ENCODE data around the gene BIRC3.
"Not testable (repeated sequence)": the region's sequence is repeated elsewhere in the genome, so short reads cannot be mapped to it uniquely, and the experiment has no call there.

The BIRC3 gene

GRCh38 chr11:102325088-102325487 is 7.8 kb downstream of the BIRC3 start:
- DNase-seq (ENCODE audit: low spot score), result no peak

DNA sequence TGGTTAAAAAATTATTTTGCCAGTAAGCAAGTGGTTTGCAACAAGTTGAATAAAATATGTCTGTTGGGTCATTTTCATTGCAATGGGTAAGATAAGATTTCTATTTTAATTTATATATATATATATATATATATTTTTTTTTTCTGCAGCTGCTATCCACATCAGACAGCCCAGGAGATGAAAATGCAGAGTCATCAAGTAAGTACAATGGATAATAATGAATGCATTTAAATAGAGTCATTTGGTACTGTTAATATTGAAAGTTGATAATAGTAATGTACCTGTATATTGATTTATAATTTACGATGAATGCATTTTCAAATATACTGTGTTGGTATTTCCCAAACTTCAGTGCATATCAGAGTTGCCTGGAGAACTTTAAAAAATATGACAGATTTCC is 11.5 kb downstream of the BIRC3 start:
- DNase-seq (ENCODE audit: low spot score), result no peak

GRCh38 chr11:102330231-102330630 is 12.9 kb downstream of the BIRC3 start:
- no peak for DNase-seq (ENCODE audit: low spot score)

GRCh38 chr11:102331341-102331740 is 14.1 kb downstream of the BIRC3 start:
- no peak for DNase-seq (ENCODE audit: low spot score)

DNA sequence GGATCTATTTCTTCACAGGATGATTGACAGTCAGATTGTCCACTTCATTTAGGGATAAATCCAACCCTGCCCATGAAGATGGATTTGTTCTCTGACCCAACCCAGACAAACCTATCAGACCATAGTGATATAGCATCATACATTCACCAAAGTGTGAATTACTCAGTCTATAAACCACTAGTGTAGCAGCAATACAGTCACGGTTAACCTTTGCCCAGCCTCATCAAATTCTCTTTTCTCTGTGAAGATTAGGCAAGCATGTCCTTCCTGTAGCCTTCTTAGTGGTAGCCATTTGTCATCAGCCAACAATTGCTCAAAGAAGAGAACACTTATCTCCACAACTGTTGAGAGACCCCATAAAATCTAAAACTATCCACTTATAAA is 15.3 kb downstream of the BIRC3 start:
- no peak for DNase-seq (ENCODE audit: low spot score)

GRCh38 chr11:102338479-102339010 is 21.3 kb downstream of the BIRC3 start:
- no peak for DNase-seq (ENCODE audit: low spot score)

DNA sequence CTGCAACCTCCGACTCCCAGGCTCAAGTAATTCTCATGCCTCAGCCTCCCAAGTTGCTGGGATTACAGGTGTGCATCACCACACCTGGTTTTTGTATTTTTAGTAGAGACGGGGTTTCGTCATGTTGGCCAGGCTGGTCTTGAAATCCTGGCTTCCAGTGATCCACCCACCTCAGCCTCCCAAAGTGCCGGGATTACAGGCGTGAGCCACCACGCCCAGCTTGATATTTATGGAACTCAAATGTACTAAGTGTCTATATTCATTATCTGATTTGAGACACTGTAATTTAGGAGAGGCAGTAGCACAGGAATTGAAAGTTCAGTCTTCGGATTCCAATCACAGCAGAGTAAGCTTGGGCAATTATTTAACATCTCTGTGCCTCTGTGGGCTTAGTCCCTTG is 24.0 kb downstream of the BIRC3 start:
- DNase-seq (ENCODE audit: low spot score), result not testable (repeated sequence)

- peak; percentile 91 for DNase-seq (ENCODE audit: low spot score)
These were observed 24.6 kb downstream of the BIRC3 start for GRCh38 chr11:102341844-102342318.

DNA sequence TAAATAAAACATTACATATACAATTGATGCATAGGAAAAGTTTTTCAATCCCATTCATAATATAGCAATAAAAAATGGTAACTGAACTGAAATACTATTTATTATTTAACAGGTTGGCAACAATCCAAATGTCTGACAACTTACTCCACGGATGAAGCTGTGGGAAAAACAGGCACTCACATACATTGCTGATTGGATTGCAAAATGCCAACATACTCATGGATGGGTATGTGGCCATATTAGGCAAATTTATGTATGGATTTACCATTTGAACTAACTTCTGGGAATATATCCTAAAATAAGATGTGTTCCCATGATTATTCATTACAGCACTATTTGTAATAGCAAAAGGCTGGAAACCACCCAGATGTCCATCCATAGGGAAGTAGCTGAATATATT is 26.5 kb downstream of the BIRC3 start:
- DNase-seq (ENCODE audit: low spot score), result peak; percentile 36

DNA sequence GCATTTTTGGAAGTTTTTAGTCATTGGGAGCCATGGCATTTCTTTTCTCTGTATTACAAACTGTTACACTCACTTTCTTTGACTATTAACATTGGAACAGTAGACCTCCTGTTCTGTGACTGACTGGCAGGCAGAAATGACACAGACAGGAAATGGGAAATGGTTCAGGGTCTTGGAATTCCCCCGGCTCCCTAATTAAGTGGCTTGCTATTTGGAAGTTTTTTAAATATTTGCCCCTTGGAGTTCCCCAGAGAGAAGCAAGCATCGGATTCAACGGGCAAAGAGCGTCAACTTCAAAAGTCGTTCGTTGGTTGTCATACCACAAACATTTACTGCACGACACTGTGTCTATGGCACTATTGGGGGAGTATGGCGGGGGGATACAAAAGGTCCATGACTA is 28.6 kb downstream of the BIRC3 start:
- DNase-seq (ENCODE audit: low spot score), result peak; percentile 17

DNA sequence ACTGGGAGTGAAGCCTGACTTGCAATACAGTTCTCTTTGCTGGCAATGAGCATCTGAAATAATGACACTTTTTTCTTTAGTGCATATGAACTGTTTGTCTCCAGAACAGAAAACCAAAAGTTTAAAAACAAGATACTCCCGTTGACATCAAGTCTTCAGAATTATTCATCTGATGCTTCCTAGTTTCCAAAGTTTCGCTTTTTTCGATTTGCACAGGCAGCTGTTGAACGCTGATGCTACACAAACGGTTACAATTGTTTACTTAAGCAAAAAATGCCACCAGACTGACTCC is 29.1 kb downstream of the BIRC3 start:
- no peak for DNase-seq (ENCODE audit: low spot score)

GRCh38 chr11:102346748-102347461 is 29.6 kb downstream of the BIRC3 start, which contains the start of gene BIRC2:
Gene BIRC2 (plus strand): TSS chr11:102347214. CDS start chr11:102349855, 2,641 bp downstream.
- peak; percentile 94 for DNase-seq (ENCODE audit: low spot score)

- peak; percentile 50 for DNase-seq (ENCODE audit: low spot score)
These were observed 30.4 kb downstream of the BIRC3 start for GRCh38 chr11:102347462-102348370.

DNA sequence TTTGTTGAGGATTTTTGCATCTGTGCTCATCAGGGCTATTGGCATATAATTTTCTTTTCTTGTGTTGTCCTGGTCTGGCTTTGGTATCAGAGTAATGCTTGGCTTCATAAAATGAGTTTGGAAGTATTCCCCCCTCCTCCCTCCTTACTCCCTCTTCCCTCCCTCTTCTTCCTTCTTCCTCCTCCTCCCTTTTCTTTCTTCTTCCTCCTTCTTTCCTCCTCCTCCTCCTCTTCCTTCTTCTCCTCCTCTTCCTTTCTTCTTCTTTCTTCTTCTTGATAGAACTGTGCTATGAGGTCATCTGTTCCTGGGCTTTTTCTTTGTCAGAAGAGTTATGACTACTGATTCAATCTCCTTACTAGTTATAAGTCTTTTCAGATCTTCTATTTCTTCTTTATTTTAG is 39.8 kb downstream of the BIRC3 start:
- DNase-seq (ENCODE audit: low spot score), result no peak

- no peak for DNase-seq (ENCODE audit: low spot score)
These were observed 42.1 kb downstream of the BIRC3 start for GRCh38 chr11:102359372-102359771.

- no peak for DNase-seq (ENCODE audit: low spot score)
These were observed 43.4 kb downstream of the BIRC3 start for GRCh38 chr11:102360681-102361080.

DNA sequence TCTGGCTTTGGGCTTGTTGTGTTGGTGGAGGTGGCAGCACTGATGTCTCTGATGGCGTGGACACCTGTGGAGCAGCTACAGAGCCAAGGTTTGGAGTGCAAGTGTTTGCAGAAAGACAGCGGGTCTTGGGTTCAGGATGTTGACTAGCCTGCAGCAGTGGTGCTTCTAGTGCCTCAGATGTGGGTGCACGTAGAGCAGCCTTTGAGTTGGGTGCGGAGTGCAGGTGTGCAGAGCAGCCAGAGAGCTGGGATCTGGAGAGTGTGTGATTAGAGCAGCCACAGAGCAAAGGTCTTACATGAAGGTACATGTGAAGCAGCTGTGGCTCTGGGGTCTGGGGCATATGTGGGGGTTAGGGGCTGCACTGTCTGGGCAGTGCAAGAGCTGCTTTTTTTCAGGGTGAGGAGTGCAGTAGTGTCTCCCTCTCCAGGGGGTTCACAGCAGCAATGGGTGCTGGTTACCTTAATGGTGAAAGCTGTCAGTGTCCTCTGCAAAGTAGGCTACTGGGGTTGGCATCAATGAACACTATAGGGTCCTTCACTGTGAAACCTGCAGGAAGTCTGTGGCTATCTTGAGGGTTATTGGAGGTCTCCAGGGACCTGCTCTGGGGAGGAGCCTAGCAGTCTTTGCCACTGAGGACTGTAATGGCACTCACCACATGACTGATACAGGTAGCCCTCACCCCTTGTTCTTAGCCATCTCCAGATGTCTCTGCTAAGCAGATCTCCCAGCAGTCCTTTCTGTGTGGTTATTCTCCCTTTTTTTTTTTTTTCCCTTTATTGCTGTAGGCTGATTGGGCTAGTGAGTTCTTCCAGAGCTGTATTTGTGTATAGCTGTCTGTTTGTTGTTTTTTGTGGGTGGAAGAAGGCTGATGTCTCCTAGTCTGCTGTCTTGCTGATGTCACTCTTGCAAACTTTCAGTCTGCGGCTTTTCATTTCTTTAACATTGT is 44.1 kb downstream of the BIRC3 start:
- DNase-seq (ENCODE audit: low spot score), result no peak

GRCh38 chr11:102364991-102365390 is 47.7 kb downstream of the BIRC3 start:
- no peak for DNase-seq (ENCODE audit: low spot score)

- peak; percentile 11 for DNase-seq (ENCODE audit: low spot score)
These were observed 50.1 kb downstream of the BIRC3 start for GRCh38 chr11:102367364-102367763.

- DNase-seq (ENCODE audit: low spot score), result no peak
These were observed 51.2 kb downstream of the BIRC3 start for GRCh38 chr11:102368472-102368871.

GRCh38 chr11:102374633-102375424 is 57.5 kb downstream of the BIRC3 start:
- DNase-seq (ENCODE audit: low spot score), result not testable (repeated sequence)
